Right lobe of liver (tissue), 6 donors: ENCODE measurements around the gene PRDM16. TPM values are rescaled to one million over a fixed set of nuclear protein-coding genes. Genes with fewer than 3 reads are reported as not detected.

Experiments used
- ATAC-seq, 4 donors: fragments of 200-7000 bp; cut with Tn5 transposase; one replicate each; pipeline ENCODE4 v1.9.1; 2020; ENCODE audit warnings: mild to moderate bottlenecking in 4 of 4, moderate library complexity in 4 of 4
- DNase-seq, 3 donors: peaks; one replicate each; pipeline ENCODE4 v3.0.0-alpha.2; 2020
- H3K27ac ChIP-seq, 3 donors: fragments of 200-600 bp; one replicate each; pipeline ENCODE4 v1.8.0; 2022
- H3K27me3 ChIP-seq, 2 donors: fragments of 200-600 bp; one replicate each; pipeline ENCODE4 v1.8.0; 2022
- H3K36me3 ChIP-seq, 4 donors: fragments of 200-600 bp; sonication (generic) in 1 of 4; one replicate each; pipeline versions ENCODE4 v1.5.1 to v1.8.0; 2017 to 2022; ENCODE audit warnings: control low read depth in 1 of 4
- H3K4me1 ChIP-seq, 4 donors: fragments of 200-600 bp; sonication (generic) in 1 of 4; one replicate each; pipeline versions ENCODE4 v1.5.1 to v1.8.0; 2017 to 2022; ENCODE audit warnings: control low read depth in 1 of 4
- H3K4me3 ChIP-seq, 3 donors: fragments of 200-600 bp; one replicate each; pipeline ENCODE4 v1.8.0; 2022
- H3K9me3 ChIP-seq, 4 donors: fragments of 200-600 bp; sonication (generic) in 1 of 4; one replicate each; pipeline versions ENCODE4 v1.5.1 to v1.8.0; 2017 to 2022; ENCODE audit warnings: control low read depth in 1 of 4
- CTCF ChIP-seq, 4 donors: fragments of 200-600 bp in 3 of 4; fragments of 450-650 bp in 1 of 4; IDR thresholded peaks; one replicate each; pipeline versions ENCODE4 v1.5.1 to v1.8.0; 2016 to 2022; ENCODE audit warnings: antibody characterized with exemption in 4 of 4, mild to moderate bottlenecking in 2 of 4
- POLR2A ChIP-seq: fragments of 450-650 bp; IDR thresholded peaks from one replicate; pipeline ENCODE4 v1.6.1; 2017; ENCODE audit warnings: antibody characterized with exemption, mild to moderate bottlenecking
- WGBS: methylation state at CpG from one replicate; pipeline ENCODE4 v1.1.6; 2018; ENCODE audit warnings: low coverage, low lambda C conversion rate; ENCODE audit not compliant: insufficient coverage; ENCODE audit errors: missing lambda C conversion rate; 5-methylcytosine and 5-hydroxymethylcytosine counted together
- intact Hi-C, 2 donors: fragments of 100-400 bp; cut with DNase I; formaldehyde crosslinking; loops; one replicate each; pipeline versions ENCODE4 v1.11.2 to v1.14.1; 2022
- total RNA-seq, 6 experiments: library from RNA; depleted of rRNA in 2 of 6; stranded (reverse); fragments of >200 nt in 2 of 6; fragmentation: NEBNext Ultra II Directional in 3 of 6; extraction: Animal tissue kit (Norgen Biotek cat#: 25700) in 3 of 6; gene quantifications; one replicate each; pipeline versions ENCODE4 v1.1.0 to v1.2.4, GENCODE V29; 2016 to 2023
- donor health status: DM: no; HTN: yes; CAD: no.
- donor health status: DM: no; HTN: no; CAD: no.
- donor health status: DM: no; HTN: no; CAD: no.
- donor health status: DM: no; HTN: yes; CAD: no.
- donor health status: DM: no; HTN: yes; CAD: no.

The PRDM16 gene
- total RNA-seq, 6 experiments from 2014 or later, result 0.06 to 0.75 (median 0.28) TPM

GRCh38 chr1:3055051-3055450 is 14.0 kb upstream of the PRDM16 start:
- no peak for DNase-seq
- no peak for ATAC-seq
- WGBS, result 41% methylated on average over 5 of the region's 9 CpGs
- intact Hi-C loops, result no loop called here
- H3K27me3 ChIP-seq, result no peaks in the 10 kb centered on the region
- H3K27ac ChIP-seq, result no peak overlapping the region
- no peak overlapping the region for H3K4me3 ChIP-seq
- H3K4me1 ChIP-seq, result no peaks in the 10 kb centered on the region
- TF ChIP-seq POLR2A, result no peak
- TF ChIP-seq CTCF (IDR thresholded peaks at IDR 0.05), result no peak
- H3K36me3 ChIP-seq, result no peaks in the 10 kb centered on the region
- H3K9me3 ChIP-seq, result no peaks in the 10 kb centered on the region

GRCh38 chr1:3056641-3057040 is 12.4 kb upstream of the PRDM16 start:
- Histone ChIP-seq H3K9me3 (no peaks in the 10 kb centered on the region), H3K4me1 (no peaks in the 10 kb centered on the region), H3K27me3 (no peaks in the 10 kb centered on the region), H3K27ac (no peak overlapping the region), H3K36me3 (no peaks in the 10 kb centered on the region), H3K4me3 (no peak overlapping the region)
- ATAC-seq (no peak), DNase-seq (no peak)
- intact Hi-C loops, result no loop called here
- TF ChIP-seq CTCF (IDR thresholded peaks at IDR 0.05), result no peak
- TF ChIP-seq POLR2A, result no peak
- WGBS, result 71% methylated on average over 4 of the region's 5 CpGs

GRCh38 chr1:3058263-3059030 is 10.6 kb upstream of the PRDM16 start:
- TF ChIP-seq CTCF (IDR thresholded peaks at IDR 0.05) (no peak), POLR2A (no peak)
- Histone ChIP-seq H3K36me3 (no peaks in the 10 kb centered on the region), H3K27me3 (peaks cover 0 to 12% of the 10 kb centered on the region in 2 donors), H3K4me3 (no peak overlapping the region), H3K27ac (no peak overlapping the region), H3K4me1 (peaks cover 0 to 3% (median under 1%) of the 10 kb centered on the region in 4 donors), H3K9me3 (no peaks in the 10 kb centered on the region)
- ATAC-seq (no peak), DNase-seq (no peak)
- WGBS, result 55% methylated on average over 9 of the region's 10 CpGs
- intact Hi-C loops, result no loop called here

- DNase-seq, result peak in 1 of 3 donors; percentile 23
- Histone ChIP-seq H3K9me3 (no peaks in the 10 kb centered on the region), H3K4me3 (no peak overlapping the region), H3K36me3 (no peaks in the 10 kb centered on the region), H3K27me3 (peaks cover 0 to 27% of the 10 kb centered on the region in 2 donors), H3K4me1 (peaks cover 0 to 10% (median 3%) of the 10 kb centered on the region in 4 donors), H3K27ac (no peak overlapping the region)
- intact Hi-C loops, result no loop called here
- no peak for ATAC-seq
- whole genome bisulfite sequencing, result 66% methylated on average over 5 of the region's 9 CpGs
- no peak for TF ChIP-seq CTCF (IDR thresholded peaks at IDR 0.05)
- TF ChIP-seq POLR2A, result no peak
These were observed 8.9 kb upstream of the PRDM16 start for GRCh38 chr1:3060127-3060526.
